Smooth muscle cell (in vitro differentiated cells): ENCODE measurements around the gene ZNF451. TPM values are rescaled to one million over a fixed set of nuclear protein-coding genes. Genes with fewer than 3 reads are reported as not detected.

Experiments
- DNase-seq: peaks from one replicate; lab custom pipeline; 2025; ENCODE audit not compliant: unreplicated experiment; lab: John Stamatoyannopoulos, UW
- H2AFZ ChIP-seq: fragments of 200-600 bp; sonication (generic); 2 replicates; pipeline ENCODE4 v1.6.0; 2016; ENCODE audit warnings: antibody characterized with exemption, low read depth, mild to moderate bottlenecking
- H3F3A ChIP-seq: fragments of 200-600 bp; sonication (generic); 2 replicates; pipeline ENCODE4 v1.6.0; 2017; ENCODE audit warnings: antibody characterized with exemption, low read depth
- H3K27ac ChIP-seq: fragments of 200-600 bp; sonication (generic); 2 replicates; pipeline ENCODE4 v1.5.1; 2016; ENCODE audit warnings: low read depth, mild to moderate bottlenecking
- H3K27me3 ChIP-seq: fragments of 200-600 bp; sonication (generic); 2 replicates; pipeline ENCODE4 v1.6.1; 2016; ENCODE audit warnings: low read depth, mild to moderate bottlenecking
- H3K36me3 ChIP-seq: fragments of 200-600 bp; sonication (generic); 2 replicates; pipeline ENCODE4 v1.5.1; 2016; ENCODE audit warnings: low read depth
- H3K4me1 ChIP-seq: fragments of 200-600 bp; sonication (generic); 2 replicates; pipeline ENCODE4 v1.5.1; 2016; ENCODE audit warnings: low read depth
- H3K4me2 ChIP-seq: fragments of 200-600 bp; sonication (generic); 2 replicates; pipeline ENCODE4 v1.6.0; 2016; ENCODE audit warnings: mild to moderate bottlenecking
- H3K4me3 ChIP-seq: fragments of 200-600 bp; sonication (generic); 2 replicates; pipeline ENCODE4 v1.5.1; 2016; ENCODE audit warnings: mild to moderate bottlenecking
- H3K79me2 ChIP-seq: fragments of 200-600 bp; sonication (generic); 2 replicates; pipeline ENCODE4 v1.6.0; 2016; ENCODE audit warnings: low read depth, mild to moderate bottlenecking
- H3K9ac ChIP-seq: fragments of 200-600 bp; sonication (generic); 2 replicates; pipeline ENCODE4 v1.6.0; 2016; ENCODE audit warnings: low read depth
- H3K9me3 ChIP-seq: fragments of 200-600 bp; sonication (generic); replicated peaks from 2 replicates; pipeline ENCODE4 v1.5.1; 2016; ENCODE audit warnings: low read depth
- H4K20me1 ChIP-seq: fragments of 200-600 bp; sonication (generic); 2 replicates; pipeline ENCODE4 v1.6.0; 2016; ENCODE audit warnings: low read depth
- CTCF ChIP-seq: fragments of 200-600 bp; sonication (generic); IDR thresholded peaks from 2 replicates; pipeline ENCODE4 v1.5.1; 2017; ENCODE audit warnings: borderline replicate concordance, mild to moderate bottlenecking, antibody characterized with exemption; ENCODE audit not compliant: insufficient read depth, poor library complexity, severe bottlenecking
- WGBS: methylation state at CpG from one replicate; pipeline ENCODE4 v1.1.7; 2016; ENCODE audit warnings: low lambda C conversion rate; 5-methylcytosine and 5-hydroxymethylcytosine counted together
- polyA plus RNA-seq: library from polyadenylated mRNA; unstranded; fragments of >200 nt; fragmentation: Nextera tagmentation; extraction: Ambion mirVana; gene quantifications from 2 replicates; pipeline ENCODE4 v1.2.1, GENCODE V29; 2016
- total RNA-seq: library from RNA; depleted of rRNA; stranded (reverse); fragments of >200 nt; gene quantifications from 2 replicates; pipeline ENCODE4 v1.2.3, GENCODE V29; 2014

ZNF451 gene
- total and polyA plus RNA-seq, 2 experiments from 2014 or later, result 21.1 to 76.5 TPM

GRCh38 chr6:57075092-57075491 lies 14.9 kb upstream of the ZNF451 start:
- no peak overlapping the region for H3K9ac ChIP-seq
- no peak overlapping the region for H3K27ac ChIP-seq
- no peaks in the 10 kb centered on the region for H3F3A ChIP-seq
- no peak overlapping the region for H3K4me3 ChIP-seq
- H3K4me2 ChIP-seq, result no peak overlapping the region
- H3K9me3 ChIP-seq, result no peaks in the 10 kb centered on the region
- DNase-seq, result no peak
- H3K4me1 ChIP-seq, result no peaks in the 10 kb centered on the region
- no peak for TF ChIP-seq CTCF
- no peaks in the 10 kb centered on the region for H3K27me3 ChIP-seq
- H2AFZ ChIP-seq, result no peak overlapping the region
- H4K20me1 ChIP-seq, result no peaks in the 10 kb centered on the region
- H3K79me2 ChIP-seq, result no peaks in the 10 kb centered on the region
- H3K36me3 ChIP-seq, result no peaks in the 10 kb centered on the region

- 100% methylated on average over 1 of the region's 1 CpG for WGBS
- Histone ChIP-seq H3K79me2 (no peaks in the 10 kb centered on the region), H3F3A (no peaks in the 10 kb centered on the region), H3K4me1 (peaks cover 10% of the 10 kb centered on the region), H3K9me3 (no peaks in the 10 kb centered on the region), H3K36me3 (no peaks in the 10 kb centered on the region), H2AFZ (no peak overlapping the region), H3K4me2 (no peak overlapping the region), H3K9ac (no peak overlapping the region), H3K27ac (no peak overlapping the region), H4K20me1 (no peaks in the 10 kb centered on the region), H3K27me3 (no peaks in the 10 kb centered on the region), H3K4me3 (no peak overlapping the region)
- TF ChIP-seq CTCF, result no peak
- no peak for DNase-seq
Measured at GRCh38 chr6:57078531-57079207, 11.3 kb upstream of the ZNF451 start.

GRCh38 chr6:57085471-57085870 lies 4.5 kb upstream of the ZNF451 start:
- no peak for DNase-seq
- no peaks in the 10 kb centered on the region for H3K27me3 ChIP-seq
- H3K79me2 ChIP-seq, result no peaks in the 10 kb centered on the region
- H3K9ac ChIP-seq, result no peak overlapping the region
- 94% methylated on average over 2 of the region's 2 CpGs for WGBS
- H2AFZ ChIP-seq, result no peak overlapping the region
- H3K4me2 ChIP-seq, result no peak overlapping the region
- H3K9me3 ChIP-seq, result no peaks in the 10 kb centered on the region
- H4K20me1 ChIP-seq, result no peaks in the 10 kb centered on the region
- no peak overlapping the region for H3K27ac ChIP-seq
- no peak overlapping the region for H3K4me3 ChIP-seq
- no peaks in the 10 kb centered on the region for H3K36me3 ChIP-seq
- peaks cover 4% of the 10 kb centered on the region for H3F3A ChIP-seq
- peaks cover 17% of the 10 kb centered on the region for H3K4me1 ChIP-seq
- no peak for TF ChIP-seq CTCF

- peaks cover 6% of the 10 kb centered on the region for H3K79me2 ChIP-seq
- H2AFZ ChIP-seq, result no peak overlapping the region
- peaks cover 22% of the 10 kb centered on the region for H3K4me1 ChIP-seq
- 93% methylated on average over 1 of the region's 1 CpG for WGBS
- H3K9me3 ChIP-seq, result no peaks in the 10 kb centered on the region
- H4K20me1 ChIP-seq, result peaks cover 6% of the 10 kb centered on the region
- DNase-seq, result no peak
- no peak for TF ChIP-seq CTCF
- H3K4me3 ChIP-seq, result no peak overlapping the region
- peaks cover 4% of the 10 kb centered on the region for H3F3A ChIP-seq
- no peaks in the 10 kb centered on the region for H3K27me3 ChIP-seq
- no peak overlapping the region for H3K27ac ChIP-seq
- H3K36me3 ChIP-seq, result no peaks in the 10 kb centered on the region
- no peak overlapping the region for H3K9ac ChIP-seq
- H3K4me2 ChIP-seq, result no peak overlapping the region
Measured at GRCh38 chr6:57086843-57087242, 3.1 kb upstream of the ZNF451 start.
